Lower lobe of right lung (tissue), 2 donors: Measurements from ENCODE around the gene AMIGO3. TPM values are rescaled to one million over a fixed set of nuclear protein-coding genes. Genes with fewer than 3 reads are reported as not detected.
A peak's percentile ranks its signal among the peaks of the same experiment; 100 is the strongest.

Experiments used
- ATAC-seq, 2 donors: fragments of 200-7000 bp; cut with Tn5 transposase; one replicate each; pipeline ENCODE4 v1.9.1; 2020 to 2022; ENCODE audit warnings: mild to moderate bottlenecking in 2 of 2, moderate library complexity in 2 of 2
- DNase-seq: peaks from one replicate; pipeline ENCODE4 v3.0.0-alpha.2; 2020
- H3K27ac ChIP-seq: fragments of 200-600 bp; one replicate; pipeline ENCODE4 v1.8.0; 2022
- H3K27me3 ChIP-seq: fragments of 200-600 bp; one replicate; pipeline ENCODE4 v1.8.0; 2022; ENCODE audit warnings: low read depth
- H3K36me3 ChIP-seq: fragments of 200-600 bp; one replicate; pipeline ENCODE4 v1.8.0; 2022; ENCODE audit warnings: mild to moderate bottlenecking
- H3K4me1 ChIP-seq: fragments of 200-600 bp; one replicate; pipeline ENCODE4 v1.8.0; 2022
- H3K4me3 ChIP-seq: fragments of 200-600 bp; one replicate; pipeline ENCODE4 v1.8.0; 2022; ENCODE audit warnings: mild to moderate bottlenecking
- H3K9me3 ChIP-seq: fragments of 200-600 bp; one replicate; pipeline ENCODE4 v1.8.0; 2022
- CTCF ChIP-seq: fragments of 200-600 bp; IDR thresholded peaks from one replicate; pipeline ENCODE4 v1.8.0; 2022; ENCODE audit warnings: antibody characterized with exemption, mild to moderate bottlenecking
- intact Hi-C: fragments of 100-400 bp; cut with DNase I; formaldehyde crosslinking; loops from one replicate; pipeline ENCODE4 v1.11.0; 2022
- total RNA-seq: library from RNA; stranded (reverse); fragmentation: NEBNext Ultra II Directional; extraction: Animal tissue kit (Norgen Biotek cat#: 25700); gene quantifications from one replicate; pipeline ENCODE4 v1.2.1, GENCODE V29; 2021
- donor health status: DM: no; HTN: yes; CAD: no; lungs with severe emphysema.

AMIGO3 gene
- total RNA-seq, 1 donor from 2014 or later = not detected

- Histone ChIP-seq H3K27ac (peak overlapping the region; percentile 97), H3K36me3 (peaks cover 65% of the 10 kb centered on the region), H3K4me1 (peaks cover 32% of the 10 kb centered on the region), H3K9me3 (no peaks in the 10 kb centered on the region), H3K4me3 (peak overlapping the region; percentile 96), H3K27me3 (no peaks in the 10 kb centered on the region)
- ATAC-seq (no peak), DNase-seq (no peak)
- no peak for TF ChIP-seq CTCF
- intact Hi-C loops = no loop called here
Measured at GRCh38 chr3:49724586-49724985, 5.1 kb upstream of the AMIGO3 start.

- Histone ChIP-seq H3K9me3 (no peaks in the 10 kb centered on the region), H3K36me3 (peaks cover 58% of the 10 kb centered on the region), H3K4me1 (peaks cover 36% of the 10 kb centered on the region), H3K4me3 (peak within 1 kb of the TSS; percentile 96), H3K27me3 (no peaks in the 10 kb centered on the region), H3K27ac (peak within 1 kb of the TSS; percentile 97)
- DNase-seq (peak; percentile 99), ATAC-seq (peak; percentile 95)
- no peak for TF ChIP-seq CTCF
- intact Hi-C loops = no loop called here
Measured at GRCh38 chr3:49723628-49724551, 4.4 kb upstream of the AMIGO3 start, which contains the start of gene GMPPB. TSS of gene GMPPB (minus strand) at chr3:49723951. CDS start at chr3:49723726, 225 bp downstream.

- DNase-seq = peak; percentile 84
- peak overlapping the region; percentile 96 for H3K4me3 ChIP-seq
- peaks cover 43% of the 10 kb centered on the region for H3K4me1 ChIP-seq
- no peak for TF ChIP-seq CTCF
- peak; percentile 46 to 63 for ATAC-seq
- H3K27ac ChIP-seq = peak overlapping the region; percentile 97
- no peaks in the 10 kb centered on the region for H3K27me3 ChIP-seq
- no peaks in the 10 kb centered on the region for H3K9me3 ChIP-seq
- intact Hi-C loops = no loop called here
- peaks cover 54% of the 10 kb centered on the region for H3K36me3 ChIP-seq
Measured at GRCh38 chr3:49723296-49723627, 3.8 kb upstream of the AMIGO3 start.

GRCh38 chr3:49722896-49723295 lies 3.4 kb upstream of the AMIGO3 start:
- peaks cover 43% of the 10 kb centered on the region for H3K4me1 ChIP-seq
- no peak for DNase-seq
- H3K36me3 ChIP-seq = peaks cover 50% of the 10 kb centered on the region
- intact Hi-C loops = no loop called here
- TF ChIP-seq CTCF = no peak
- H3K27me3 ChIP-seq = no peaks in the 10 kb centered on the region
- ATAC-seq = no peak
- H3K9me3 ChIP-seq = no peaks in the 10 kb centered on the region
- H3K27ac ChIP-seq = peak overlapping the region; percentile 97
- H3K4me3 ChIP-seq = peak overlapping the region; percentile 96

- peak overlapping the region; percentile 97 for H3K27ac ChIP-seq
- no peak for DNase-seq
- no peak for TF ChIP-seq CTCF
- peak overlapping the region; percentile 96 for H3K4me3 ChIP-seq
- intact Hi-C loops = no loop called here
- no peaks in the 10 kb centered on the region for H3K27me3 ChIP-seq
- ATAC-seq = no peak
- H3K36me3 ChIP-seq = peaks cover 43% of the 10 kb centered on the region
- no peaks in the 10 kb centered on the region for H3K9me3 ChIP-seq
- peaks cover 43% of the 10 kb centered on the region for H3K4me1 ChIP-seq
Measured at GRCh38 chr3:49721896-49722781, 2.7 kb upstream of the AMIGO3 start.
